Loucy (cell line): Measurements from ENCODE around the gene PP2D1.
A peak's percentile ranks its signal among the peaks of the same experiment; 100 is the strongest.

Experiments used
- H2AFZ ChIP-seq: fragments of 200-600 bp; sonication (generic); 2 replicates; pipeline ENCODE4 v1.6.0; 2016; ENCODE audit warnings: antibody characterized with exemption, mild to moderate bottlenecking, low read length, moderate library complexity
- H3F3A ChIP-seq: fragments of 200-600 bp; 2 replicates; pipeline ENCODE4 v1.6.0; 2016; ENCODE audit warnings: antibody characterized with exemption, low read depth, mild to moderate bottlenecking
- H3K27me3 ChIP-seq: fragments of 200-600 bp; sonication (generic); 2 replicates; pipeline ENCODE4 v1.6.1; 2014; ENCODE audit warnings: low read length, mild to moderate bottlenecking; ENCODE audit not compliant: insufficient read depth, poor library complexity, severe bottlenecking
- H3K36me3 ChIP-seq: fragments of 200-600 bp; sonication (generic); 2 replicates; pipeline ENCODE4 v1.6.1; 2016; ENCODE audit warnings: low read length; ENCODE audit not compliant: insufficient read depth
- H3K4me1 ChIP-seq: fragments of 200-600 bp; sonication (generic); 2 replicates; pipeline ENCODE4 v1.5.1; 2014; ENCODE audit warnings: low read length, mild to moderate bottlenecking; ENCODE audit not compliant: insufficient read depth, poor library complexity, severe bottlenecking
- H3K4me2 ChIP-seq: fragments of 200-600 bp; sonication (generic); 2 replicates; pipeline ENCODE4 v1.6.0; 2014; ENCODE audit warnings: antibody characterized with exemption, low read length, low read depth, mild to moderate bottlenecking; ENCODE audit not compliant: poor library complexity, severe bottlenecking
- H3K4me3 ChIP-seq: fragments of 200-600 bp; sonication (generic); 2 replicates; pipeline ENCODE4 v1.5.1; 2014; ENCODE audit warnings: low read length, mild to moderate bottlenecking, mixed read lengths; ENCODE audit not compliant: poor library complexity, severe bottlenecking
- H3K79me2 ChIP-seq: fragments of 200-600 bp; sonication (generic); 2 replicates; pipeline ENCODE4 v1.6.1; 2014; ENCODE audit warnings: low read length; ENCODE audit not compliant: insufficient read depth
- H3K9ac ChIP-seq: fragments of 200-600 bp; sonication (generic); 2 replicates; pipeline ENCODE4 v1.6.0; 2014; ENCODE audit warnings: mild to moderate bottlenecking, low read depth, low read length, moderate library complexity; ENCODE audit not compliant: poor library complexity, severe bottlenecking
- H3K9me2 ChIP-seq: fragments of 200-600 bp; sonication (generic); replicated peaks from 2 replicates; pipeline ENCODE4 v1.6.1; 2016; ENCODE audit warnings: low read depth, low read length, mixed read lengths
- H3K9me3 ChIP-seq: fragments of 200-600 bp; sonication (generic); 2 replicates; pipeline ENCODE4 v1.6.1; 2014; ENCODE audit warnings: mild to moderate bottlenecking, antibody characterized with exemption, low read length, low read depth; ENCODE audit not compliant: insufficient read depth
- H4K20me1 ChIP-seq: fragments of 200-600 bp; sonication (generic); 2 replicates; pipeline ENCODE4 v1.6.0; 2014; ENCODE audit warnings: antibody characterized with exemption, low read length, mild to moderate bottlenecking; ENCODE audit not compliant: insufficient read depth, poor library complexity, severe bottlenecking
- EZH2phosphoT487 ChIP-seq: fragments of 200-600 bp; IDR thresholded peaks from 2 replicates; pipeline ENCODE4 v1.6.1; 2018; ENCODE audit warnings: antibody characterized with exemption, mild to moderate bottlenecking, moderate library complexity, borderline replicate concordance
- TF ChIP-seq, protein P1 (sequence below): fragments of 200-600 bp; sonication (generic); conservative IDR thresholded peaks from 2 replicates; pipeline ENCODE4 v1.5.1; 2014; ENCODE audit warnings: mild to moderate bottlenecking, antibody characterized with exemption, low read length

Gene PP2D1

GRCh38 chr3:19946832-19947548 is 65.1 kb downstream of the PP2D1 start, which contains the start of gene RAB5A:
RAB5A (plus strand) TSS chr3:19947097; CDS start chr3:19950899, 3,802 bp downstream.
- peak within 1 kb of the TSS; percentile 83 for H3K4me2 ChIP-seq
- H3K36me3 ChIP-seq = peaks cover 4% of the 10 kb centered on the region
- 0 out of 2 replicates have a peak, but pooled peaks cover 4% of the 10 kb centered on the region for H3F3A ChIP-seq
- no peaks in the 10 kb centered on the region for H3K9me2 ChIP-seq
- H3K4me1 ChIP-seq = peaks cover 42% of the 10 kb centered on the region
- TF ChIP-seq, protein P1, sequence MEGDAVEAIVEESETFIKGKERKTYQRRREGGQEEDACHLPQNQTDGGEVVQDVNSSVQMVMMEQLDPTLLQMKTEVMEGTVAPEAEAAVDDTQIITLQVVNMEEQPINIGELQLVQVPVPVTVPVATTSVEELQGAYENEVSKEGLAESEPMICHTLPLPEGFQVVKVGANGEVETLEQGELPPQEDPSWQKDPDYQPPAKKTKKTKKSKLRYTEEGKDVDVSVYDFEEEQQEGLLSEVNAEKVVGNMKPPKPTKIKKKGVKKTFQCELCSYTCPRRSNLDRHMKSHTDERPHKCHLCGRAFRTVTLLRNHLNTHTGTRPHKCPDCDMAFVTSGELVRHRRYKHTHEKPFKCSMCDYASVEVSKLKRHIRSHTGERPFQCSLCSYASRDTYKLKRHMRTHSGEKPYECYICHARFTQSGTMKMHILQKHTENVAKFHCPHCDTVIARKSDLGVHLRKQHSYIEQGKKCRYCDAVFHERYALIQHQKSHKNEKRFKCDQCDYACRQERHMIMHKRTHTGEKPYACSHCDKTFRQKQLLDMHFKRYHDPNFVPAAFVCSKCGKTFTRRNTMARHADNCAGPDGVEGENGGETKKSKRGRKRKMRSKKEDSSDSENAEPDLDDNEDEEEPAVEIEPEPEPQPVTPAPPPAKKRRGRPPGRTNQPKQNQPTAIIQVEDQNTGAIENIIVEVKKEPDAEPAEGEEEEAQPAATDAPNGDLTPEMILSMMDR = no peak
- no peak for TF ChIP-seq EZH2phosphoT487
- no peaks in the 10 kb centered on the region for H3K9me3 ChIP-seq
- H2AFZ ChIP-seq = peak within 1 kb of the TSS; percentile 77
- H4K20me1 ChIP-seq = peaks cover 48% of the 10 kb centered on the region
- peak within 1 kb of the TSS; percentile 83 for H3K9ac ChIP-seq
- peaks cover 60% of the 10 kb centered on the region for H3K79me2 ChIP-seq
- H3K27me3 ChIP-seq = no peaks in the 10 kb centered on the region
- peak within 1 kb of the TSS; percentile 98 for H3K4me3 ChIP-seq

GRCh38 chr3:19945969-19946831 is 65.9 kb downstream of the PP2D1 start:
- peak overlapping the region; percentile 67 for H3K4me2 ChIP-seq
- H3K4me3 ChIP-seq = peak overlapping the region; percentile 98
- H3K27me3 ChIP-seq = no peaks in the 10 kb centered on the region
- H3K4me1 ChIP-seq = peaks cover 37% of the 10 kb centered on the region
- peaks cover 40% of the 10 kb centered on the region for H4K20me1 ChIP-seq
- 0 out of 2 replicates have a peak, but pooled peaks cover 4% of the 10 kb centered on the region for H3F3A ChIP-seq
- peak overlapping the region; percentile 83 for H3K9ac ChIP-seq
- no peaks in the 10 kb centered on the region for H3K9me2 ChIP-seq
- H3K36me3 ChIP-seq = no peaks in the 10 kb centered on the region
- TF ChIP-seq, protein P1 = no peak
- TF ChIP-seq EZH2phosphoT487 = no peak
- H2AFZ ChIP-seq = peak overlapping the region; percentile 77
- peaks cover 52% of the 10 kb centered on the region for H3K79me2 ChIP-seq
- no peaks in the 10 kb centered on the region for H3K9me3 ChIP-seq

- H3K4me3 ChIP-seq = peak overlapping the region; percentile 98
Measured at GRCh38 chr3:19945534-19945933, 66.5 kb downstream of the PP2D1 start.

More at GRCh38 chr3:19945534-19945933, 66.5 kb downstream of the PP2D1 start:
- H3K4me1 ChIP-seq = peaks cover 32% of the 10 kb centered on the region
- H3K9ac ChIP-seq = no peak overlapping the region
- H3K79me2 ChIP-seq = peaks cover 46% of the 10 kb centered on the region
- H3F3A ChIP-seq = 0 out of 2 replicates have a peak, but pooled peaks cover 4% of the 10 kb centered on the region
- no peak overlapping the region for H2AFZ ChIP-seq
- H3K27me3 ChIP-seq = no peaks in the 10 kb centered on the region
- H3K4me2 ChIP-seq = peak overlapping the region; percentile 67
- no peak for TF ChIP-seq EZH2phosphoT487
- TF ChIP-seq, protein P1 = no peak
- no peaks in the 10 kb centered on the region for H3K9me2 ChIP-seq
- H4K20me1 ChIP-seq = peaks cover 33% of the 10 kb centered on the region
- no peaks in the 10 kb centered on the region for H3K9me3 ChIP-seq
- H3K36me3 ChIP-seq = no peaks in the 10 kb centered on the region
